HG02678 (cell line): ENCODE measurements around the gene LUC7L2.
"Not testable (repeated sequence)": the region's sequence is repeated elsewhere in the genome, so short reads cannot be mapped to it uniquely, and the experiment has no call there.

Experiments
- ATAC-seq: cut with Tn5 transposase; IDR thresholded peaks from one replicate; pipeline ENCODE4 v1.9.1; 2021; ENCODE audit warnings: mild to moderate bottlenecking, moderate library complexity; ENCODE audit not compliant: unreplicated experiment

Gene LUC7L2

GRCh38 chr7:139359366-139360209, at the start of gene LUC7L2:
LUC7L2 (plus strand) TSS chr7:139359894; CDS start chr7:139360262, 368 bp downstream.
- ATAC-seq: peak; percentile 76

- ATAC-seq: no peak
Measured at GRCh38 chr7:139317939-139318505, 41.7 kb upstream of the LUC7L2 start.

- no peak for ATAC-seq
Measured at GRCh38 chr7:139321071-139321745, 38.5 kb upstream of the LUC7L2 start.

GRCh38 chr7:139324709-139325108, 35.0 kb upstream of the LUC7L2 start:
- not testable (repeated sequence) for ATAC-seq

GRCh38 chr7:139328375-139328774, 31.3 kb upstream of the LUC7L2 start:
- no peak for ATAC-seq

GRCh38 chr7:139329119-139329518, 30.6 kb upstream of the LUC7L2 start:
- no peak for ATAC-seq

GRCh38 chr7:139330333-139331030, 29.2 kb upstream of the LUC7L2 start:
- no peak for ATAC-seq

GRCh38 chr7:139332697-139333359, 26.9 kb upstream of the LUC7L2 start:
- no peak for ATAC-seq

GRCh38 chr7:139333443-139333842, 26.3 kb upstream of the LUC7L2 start:
- ATAC-seq: not testable (repeated sequence)

GRCh38 chr7:139334399-139335150, 25.1 kb upstream of the LUC7L2 start:
- ATAC-seq: no peak

- no peak for ATAC-seq
Measured at GRCh38 chr7:139339025-139339424, 20.7 kb upstream of the LUC7L2 start.

GRCh38 chr7:139339698-139340036, 20.0 kb upstream of the LUC7L2 start:
- no peak for ATAC-seq

- ATAC-seq: peak; percentile 80
Measured at GRCh38 chr7:139340037-139340807, 19.5 kb upstream of the LUC7L2 start.

GRCh38 chr7:139340808-139341057, 19.0 kb upstream of the LUC7L2 start:
- ATAC-seq: no peak

- peak; percentile 48 for ATAC-seq
Measured at GRCh38 chr7:139341058-139341775, 18.5 kb upstream of the LUC7L2 start, which contains the start of gene FMC1. FMC1 (plus strand) TSS chr7:139341337; CDS start chr7:139341385, 48 bp downstream.

- no peak for ATAC-seq
Measured at GRCh38 chr7:139341776-139342226, 17.9 kb upstream of the LUC7L2 start.

GRCh38 chr7:139345042-139345441, 14.7 kb upstream of the LUC7L2 start:
- no peak for ATAC-seq

GRCh38 chr7:139351027-139351426, 8.7 kb upstream of the LUC7L2 start:
- ATAC-seq: no peak

- ATAC-seq: no peak
Measured at GRCh38 chr7:139354729-139355128, 5.0 kb upstream of the LUC7L2 start.
